ENCODE results near the gene PPP1R2C. TPM values are rescaled to one million over a fixed set of nuclear protein-coding genes. Genes with fewer than 3 reads are reported as not detected.

Gene PPP1R2C
- total and polyA plus RNA-seq, 2 of the 4 experiments (the other 2 are of a cell fraction): not detected

- Histone ChIP-seq H4K91ac (ENCODE audit: insufficient read depth, low read depth, low read length) (no peak overlapping the region), H2BK120ac (ENCODE audit: low read depth, low read length) (no peak overlapping the region), H4K20me1 (ENCODE audit: insufficient read depth, low read length) (no peaks in the 10 kb centered on the region), H3K36me3 (ENCODE audit: control insufficient read depth, insufficient read depth, low read length) (no peaks in the 10 kb centered on the region), H3K27ac (ENCODE audit: insufficient read depth, low read length) (no peak overlapping the region), H3K4me2 (ENCODE audit: low read depth, low read length) (no peak overlapping the region), H4K8ac (ENCODE audit: low read depth in 2 of 2, low read length in 2 of 2) (no peak overlapping the region), H4K5ac (ENCODE audit: low read depth, low read length) (no peak overlapping the region), H3K18ac (ENCODE audit: low read depth, low read length) (no peak overlapping the region), H2AK9ac (replicated peaks; ENCODE audit: low read depth, low read length, poor library complexity) (no peak overlapping the region), H3K9me1 (ENCODE audit: insufficient read depth, low read length) (no peaks in the 10 kb centered on the region), H2BK5ac (ENCODE audit: low read depth, low read length, poor library complexity, severe bottlenecking) (no peak overlapping the region), H3K4ac (ENCODE audit: low read depth, low read length) (no peak overlapping the region), H3K27me3 (ENCODE audit: control insufficient read depth, insufficient read depth, low read length) (no peaks in the 10 kb centered on the region), H3K4me3 (ENCODE audit: insufficient read depth, low read depth, low read length) (no peak overlapping the region), H2BK20ac (ENCODE audit: low read depth, low read length) (no peak overlapping the region), H3K23ac (ENCODE audit: low read depth, low read length) (no peak overlapping the region), H3K9ac (ENCODE audit: low read depth, low read length) (no peak overlapping the region), H2AFZ (replicated peaks; ENCODE audit: low read length, poor library complexity) (no peak overlapping the region), H3K4me1 (ENCODE audit: control insufficient read depth, insufficient read depth, low read length) (peaks cover 3% of the 10 kb centered on the region), H2BK15ac (ENCODE audit: low read depth, low read length) (no peak overlapping the region), H3K56ac (ENCODE audit: extremely low read depth, insufficient read depth, low read length) (no peak overlapping the region), H3K14ac (replicated peaks; ENCODE audit: low read depth, low read length) (no peak overlapping the region), H2AK5ac (ENCODE audit: low read depth, low read length) (no peak overlapping the region), H3K79me1 (ENCODE audit: low read depth in 1 of 2, low read length in 2 of 2) (no peaks in the 10 kb centered on the region), H3K9me3 (ENCODE audit: control insufficient read depth, insufficient read depth, low read length) (no peaks in the 10 kb centered on the region)
- in situ Hi-C loops (cut with MboI; ENCODE audit: low sequenced_read_pairs): no loop called here
- DNase-seq: no peak
- CTCF ChIA-PET: interaction anchor here (0.6 kb wide), 1 partner anchor 118 kb away, joined by 5 read pairs; no protein-coding TSS in a partner anchor
- intact Hi-C loops (cut with micrococcal nuclease): no loop called here
- WGBS, 2 experiments (ENCODE audit: extremely low coverage in 2 of 2, insufficient read length in 1 of 2): no CpG with 5 or more reads among the region's 4 CpGs
- dilution Hi-C loops (cut with HindIII; ENCODE audit: low sequenced_read_pairs, unreplicated experiment): no loop called here
- TF ChIP-seq POLR2A (IDR thresholded peaks at IDR 0.05; ENCODE audit: low read depth, low read length): no peak
- no peak for TF ChIP-seq CEBPB (IDR thresholded peaks at IDR 0.05; ENCODE audit: low read depth, low read length)
- TF ChIP-seq NFE2L2 (IDR thresholded peaks at IDR 0.05; ENCODE audit: low read depth, low read length): no peak
- TF ChIP-seq MAFK (IDR thresholded peaks at IDR 0.05; ENCODE audit: low read depth, low read length): no peak
- no peak for TF ChIP-seq RFX5 (IDR thresholded peaks at IDR 0.05; ENCODE audit: low read depth, low read length)
- no peak for TF ChIP-seq USF2 (IDR thresholded peaks at IDR 0.05; ENCODE audit: low read depth, low read length)
- TF ChIP-seq MAZ (IDR thresholded peaks at IDR 0.05; ENCODE audit: borderline replicate concordance, low read depth, low read length): no peak
- TF ChIP-seq CHD1 (IDR thresholded peaks at IDR 0.05; ENCODE audit: low read depth, low read length): no peak
- no peak for TF ChIP-seq ELK1 (IDR thresholded peaks at IDR 0.05; ENCODE audit: borderline replicate concordance, low read depth, low read length)
- no peak for TF ChIP-seq CTCF (conservative IDR thresholded peaks at IDR 0.05; ENCODE audit: low read depth, low read length)
- no peak for TF ChIP-seq MXI1 (IDR thresholded peaks at IDR 0.05; ENCODE audit: borderline replicate concordance, low read depth, low read length)
- no peak for TF ChIP-seq RAD21 (IDR thresholded peaks at IDR 0.05; ENCODE audit: low read length)
- no peak for TF ChIP-seq FOS (IDR thresholded peaks at IDR 0.05; ENCODE audit: low read depth, low read length)
- no peak for TF ChIP-seq SMC3 (IDR thresholded peaks at IDR 0.05; ENCODE audit: low read depth, low read length)
- TF ChIP-seq RCOR1 (IDR thresholded peaks at IDR 0.05; ENCODE audit: insufficient replicate concordance, low read length): no peak
- TF ChIP-seq BHLHE40 (IDR thresholded peaks at IDR 0.05; ENCODE audit: low read depth, low read length): no peak
- ATAC-seq (ENCODE audit: low read depth): no peak
- POLR2A ChIA-PET (ENCODE audit: unreplicated experiment): no interaction called here
- no TSS peak for BruUV-seq (replicated peaks)
Observed at GRCh38 chrX:42752730-42753129, 25.2 kb downstream of the PPP1R2C start.
